H1 (cell line): Measurements from ENCODE around the gene LAMC3. TPM values are rescaled to one million over a fixed set of nuclear protein-coding genes. Genes with fewer than 3 reads are reported as not detected.

Experiments used
- CTCF ChIA-PET: fragments of 300-600 bp; sonication (Branson Sonifier 250); formaldehyde crosslinking; loops from one replicate; lab custom pipeline; 2021; ENCODE audit not compliant: partially characterized antibody; lab: Charles Lee
- POLR2A ChIA-PET: fragments of 300-600 bp; sonication (Branson Sonifier 250); formaldehyde crosslinking; loops from one replicate; lab custom pipeline; 2021; ENCODE audit warnings: inconsistent platforms; ENCODE audit not compliant: partially characterized antibody; lab: Charles Lee
- DNase-seq, 2 experiments: peaks; one replicate each; pipeline versions ENCODE4 v3.0.0 to v3.0.0-alpha.2; 2010 to 2022; ENCODE audit warnings: low spot score in 2 of 2, low read depth in 1 of 2, mixed read lengths in 1 of 2
- FAIRE-seq: peaks from 2 replicates; lab custom pipeline; 2011; peaks lifted over from hg19 to GRCh38; lab: Jason Lieb, UNC
- H2AFZ ChIP-seq: 2 replicates; pipeline ENCODE4 v1.8.1; 2012; ENCODE audit warnings: low read length, inconsistent platforms
- H2AK5ac ChIP-seq: 2 replicates; pipeline ENCODE4 v1.6.1; 2013; ENCODE audit warnings: low read depth, low read length
- H2BK120ac ChIP-seq: replicated peaks from 2 replicates; pipeline ENCODE3; 2013; ENCODE audit warnings: low read depth, low read length, inconsistent platforms
- H2BK12ac ChIP-seq: 2 replicates; pipeline ENCODE4 v1.6.1; 2013; ENCODE audit warnings: low read depth, low read length
- H2BK15ac ChIP-seq: 2 replicates; pipeline ENCODE4 v1.6.1; 2013; ENCODE audit warnings: low read length
- H2BK20ac ChIP-seq: 2 replicates; pipeline ENCODE4 v1.6.1; 2013; ENCODE audit warnings: low read length
- H2BK5ac ChIP-seq: 2 replicates; pipeline ENCODE4 v1.6.1; 2013; ENCODE audit warnings: low read depth, low read length
- H3K14ac ChIP-seq: 2 replicates; pipeline ENCODE4 v1.6.1; 2013; ENCODE audit warnings: inconsistent platforms; ENCODE audit not compliant: insufficient read length
- H3K18ac ChIP-seq: 2 replicates; pipeline ENCODE4 v1.6.1; 2013; ENCODE audit warnings: low read length; ENCODE audit errors: extremely low read depth
- H3K23ac ChIP-seq: 2 replicates; pipeline ENCODE4 v1.6.1; 2013; ENCODE audit warnings: inconsistent platforms; ENCODE audit not compliant: insufficient read length
- H3K23me2 ChIP-seq: 2 replicates; pipeline ENCODE4 v1.6.1; 2013; ENCODE audit warnings: low read depth, low read length
- H3K27ac ChIP-seq: 2 replicates; pipeline ENCODE4 v1.6.1; 2011; ENCODE audit warnings: low read depth, low read length, inconsistent platforms
- H3K27me3 ChIP-seq, 4 experiments: replicated peaks in 1 of 4; 1 replicate in 1 of 4; 2 replicates in 3 of 4; pipeline versions ENCODE4 v1.6.1 to v1.8.1; 2011 to 2013; ENCODE audit warnings: low read length in 3 of 4, mild to moderate bottlenecking in 3 of 4, inconsistent platforms in 2 of 4, mixed read lengths in 2 of 4, moderate library complexity in 1 of 4; ENCODE audit not compliant: control insufficient read depth in 3 of 4, insufficient read depth in 3 of 4; ENCODE audit errors: extremely low read depth in 1 of 4
- H3K36me3 ChIP-seq, 4 experiments: 2 replicates each; pipeline versions ENCODE4 v1.6.1 to v1.8.1; 2011 to 2013; ENCODE audit warnings: mild to moderate bottlenecking in 4 of 4, low read length in 3 of 4, moderate library complexity in 2 of 4, control low read depth in 1 of 4, inconsistent platforms in 1 of 4; ENCODE audit not compliant: insufficient read depth in 4 of 4, control insufficient read depth in 2 of 4
- H3K4ac ChIP-seq: replicated peaks from 2 replicates; pipeline ENCODE3; 2013; ENCODE audit warnings: low read length, low read depth, mixed read lengths, inconsistent platforms; ENCODE audit not compliant: insufficient read length
- H3K4me1 ChIP-seq, 4 experiments: replicated peaks in 1 of 4; 1 replicate in 1 of 4; 2 replicates in 3 of 4; pipeline versions ENCODE4 v1.6.1 to v1.8.1; 2011 to 2013; ENCODE audit warnings: low read length in 3 of 4, inconsistent platforms in 2 of 4, mixed read lengths in 1 of 4; ENCODE audit not compliant: insufficient read depth in 4 of 4, control insufficient read depth in 3 of 4
- H3K4me2 ChIP-seq, 2 experiments: 2 replicates each; pipeline versions ENCODE4 v1.6.1 to v1.8.1; 2011 to 2013; ENCODE audit warnings: low read depth in 2 of 2, low read length in 2 of 2, control low read depth in 1 of 2, inconsistent platforms in 1 of 2, mild to moderate bottlenecking in 1 of 2; ENCODE audit not compliant: insufficient read depth in 1 of 2
- H3K4me3 ChIP-seq, 4 experiments: fragments of 200-600, 300-600 bp in 1 of 4; sonication (generic), shearing (Covaris generic), sonication (Bioruptor Twin) in 1 of 4; 2 replicates each; pipeline versions ENCODE4 v1.5.1 to v1.8.1; 2011 to 2016; ENCODE audit warnings: low read length in 4 of 4, low read depth in 3 of 4, control low read depth in 2 of 4, inconsistent platforms in 2 of 4, mild to moderate bottlenecking in 2 of 4, mixed read lengths in 1 of 4, moderate library complexity in 1 of 4; ENCODE audit not compliant: insufficient read depth in 2 of 4; ENCODE audit errors: extremely low read depth in 1 of 4
- H3K56ac ChIP-seq: replicated peaks from 2 replicates; pipeline ENCODE3; 2013; ENCODE audit warnings: low read depth, mild to moderate bottlenecking, mixed read lengths, low read length, inconsistent platforms; ENCODE audit not compliant: insufficient read length
- H3K79me1 ChIP-seq: 2 replicates; pipeline ENCODE4 v1.6.1; 2013; ENCODE audit warnings: low read depth, low read length, control low read depth
- H3K79me2 ChIP-seq, 2 experiments: 2 replicates each; pipeline versions ENCODE4 v1.6.1 to v1.8.1; 2012 to 2013; ENCODE audit warnings: low read length in 2 of 2, mild to moderate bottlenecking in 2 of 2, inconsistent platforms in 1 of 2; ENCODE audit not compliant: insufficient read depth in 2 of 2, control insufficient read depth in 1 of 2
- H3K9ac ChIP-seq, 4 experiments: replicated peaks in 1 of 4; 1 replicate in 1 of 4; 2 replicates in 3 of 4; pipeline versions ENCODE4 v1.6.1 to v1.8.1; 2011 to 2013; ENCODE audit warnings: low read depth in 3 of 4, low read length in 3 of 4, control low read depth in 2 of 4, mild to moderate bottlenecking in 2 of 4, moderate library complexity in 2 of 4, inconsistent platforms in 1 of 4; ENCODE audit errors: extremely low read depth in 1 of 4
- H3K9me3 ChIP-seq, 2 experiments: 2 replicates each; pipeline versions ENCODE4 v1.6.1 to v1.8.1; 2012 to 2013; ENCODE audit warnings: mild to moderate bottlenecking in 2 of 2, moderate library complexity in 2 of 2, control low read depth in 1 of 2, inconsistent platforms in 1 of 2, low read depth in 1 of 2, low read length in 1 of 2, mixed read lengths in 1 of 2; ENCODE audit not compliant: insufficient read depth in 2 of 2
- H4K20me1 ChIP-seq, 2 experiments: replicated peaks in 1 of 2; 2 replicates each; pipeline versions ENCODE3 to v1.8.1; 2011 to 2013; ENCODE audit warnings: inconsistent platforms in 2 of 2, low read length in 2 of 2, mild to moderate bottlenecking in 1 of 2; ENCODE audit not compliant: insufficient read depth in 2 of 2, control insufficient read depth in 1 of 2
- H4K5ac ChIP-seq: 2 replicates; pipeline ENCODE4 v1.6.1; 2013; ENCODE audit warnings: low read length, low read depth, mixed read lengths, inconsistent platforms; ENCODE audit not compliant: insufficient read length
- H4K8ac ChIP-seq: 2 replicates; pipeline ENCODE4 v1.8.0; 2013; ENCODE audit warnings: mild to moderate bottlenecking, moderate library complexity, low read length, inconsistent platforms; ENCODE audit not compliant: insufficient read depth; ENCODE audit errors: extremely low read depth
- H4K91ac ChIP-seq: replicated peaks from 2 replicates; pipeline ENCODE3; 2013; ENCODE audit warnings: low read length, mixed read lengths, inconsistent platforms; ENCODE audit not compliant: insufficient read length
- CHD2 ChIP-seq: IDR thresholded peaks from 2 replicates; pipeline ENCODE4 v1.6.1; 2012; ENCODE audit warnings: low read length, improper control_type of control experiment
- JUND ChIP-seq: IDR thresholded peaks from 2 replicates; pipeline ENCODE4 v1.6.1; 2011; ENCODE audit warnings: mild to moderate bottlenecking, improper control_type of control experiment, low read length
- KDM5A ChIP-seq: fragments of 200-600 bp; IDR thresholded peaks from 2 replicates; pipeline ENCODE4 v1.7.1; 2012; ENCODE audit warnings: mild to moderate bottlenecking, low read length, inconsistent platforms, mixed read lengths
- POU5F1 ChIP-seq: IDR thresholded peaks from 2 replicates; pipeline ENCODE4 v1.6.1; 2011; ENCODE audit warnings: low read depth, mild to moderate bottlenecking, low read length, moderate library complexity
- RBBP5 ChIP-seq: IDR thresholded peaks from 2 replicates; pipeline ENCODE4 v1.7.1; 2012; ENCODE audit warnings: low read depth, mild to moderate bottlenecking, inconsistent platforms, low read length, moderate library complexity, borderline replicate concordance
- RFX5 ChIP-seq: IDR thresholded peaks from 2 replicates; pipeline ENCODE4 v1.6.1; 2011; ENCODE audit warnings: low read depth, low read length, improper control_type of control experiment, borderline replicate concordance
- RNF2 ChIP-seq: fragments of 200-900, 300-1000 bp; sonication (generic); IDR thresholded peaks from 2 replicates; pipeline ENCODE4 v1.7.1; 2016; ENCODE audit warnings: borderline replicate concordance, low read depth, mild to moderate bottlenecking, antibody characterized with exemption, low read length; ENCODE audit not compliant: poor library complexity, severe bottlenecking; ENCODE audit errors: missing control alignments
- SP1 ChIP-seq: IDR thresholded peaks from 2 replicates; pipeline ENCODE4 v1.6.1; 2011; ENCODE audit warnings: low read depth, low read length
- SUZ12 ChIP-seq: fragments of 200-600 bp; sonication (generic); IDR thresholded peaks from 2 replicates; pipeline ENCODE4 v1.6.1; 2012; ENCODE audit warnings: mild to moderate bottlenecking, inconsistent platforms, low read length, moderate library complexity, mixed read lengths
- TCF12 ChIP-seq: IDR thresholded peaks from 2 replicates; pipeline ENCODE4 v1.6.1; 2011; ENCODE audit warnings: low read depth, mild to moderate bottlenecking, low read length
- WGBS, 2 experiments: shearing (Covaris generic) in 1 of 2; methylation state at CpG; one replicate each; pipeline versions ENCODE4 v1.1.6 to v1.1.7; 2013 to 2015; ENCODE audit warnings: low lambda C conversion rate in 2 of 2, mixed read lengths in 2 of 2, inconsistent platforms in 1 of 2, low coverage in 1 of 2, missing lambda C conversion rate in 1 of 2; ENCODE audit not compliant: insufficient replicate concordance in 2 of 2, insufficient coverage in 1 of 2, insufficient read length in 1 of 2; ENCODE audit errors: extremely low coverage in 1 of 2, missing lambda C conversion rate in 1 of 2; 5-methylcytosine and 5-hydroxymethylcytosine counted together
- polyA plus RNA-seq, 7 experiments: library from polyadenylated mRNA; depleted of rRNA in 3 of 7; stranded (reverse) in 5 of 7; unstranded in 2 of 7; fragments of >200 nt in 5 of 7; fragments of 200-250 nt in 2 of 7; gene quantifications; 1 replicate in 5 of 7; 2 replicates in 1 of 7; 4 replicates in 1 of 7; pipeline versions ENCODE4 v1.2.1 to v1.2.3, GENCODE V29; 2011 to 2013; ENCODE audit warnings: missing spikeins in 2 of 7, mixed read lengths in 2 of 7
- total RNA-seq: library from RNA; stranded (reverse); fragmentation: NEBNext Ultra II Directional; extraction: Animal tissue kit (Norgen Biotek cat#: 25700); gene quantifications from 2 replicates; pipeline ENCODE4 v1.2.1, GENCODE V29; 2021
- TF ChIP-seq, protein P1 (sequence below): IDR thresholded peaks from 2 replicates; pipeline ENCODE4 v1.6.1; 2012; ENCODE audit warnings: inconsistent platforms

LAMC3 gene
- total and polyA plus RNA-seq, 2 of the 8 experiments (the other 6 are each of a cell fraction or from before 2014, with no cell fraction given): 9.3 to 12.3 TPM

DNA sequence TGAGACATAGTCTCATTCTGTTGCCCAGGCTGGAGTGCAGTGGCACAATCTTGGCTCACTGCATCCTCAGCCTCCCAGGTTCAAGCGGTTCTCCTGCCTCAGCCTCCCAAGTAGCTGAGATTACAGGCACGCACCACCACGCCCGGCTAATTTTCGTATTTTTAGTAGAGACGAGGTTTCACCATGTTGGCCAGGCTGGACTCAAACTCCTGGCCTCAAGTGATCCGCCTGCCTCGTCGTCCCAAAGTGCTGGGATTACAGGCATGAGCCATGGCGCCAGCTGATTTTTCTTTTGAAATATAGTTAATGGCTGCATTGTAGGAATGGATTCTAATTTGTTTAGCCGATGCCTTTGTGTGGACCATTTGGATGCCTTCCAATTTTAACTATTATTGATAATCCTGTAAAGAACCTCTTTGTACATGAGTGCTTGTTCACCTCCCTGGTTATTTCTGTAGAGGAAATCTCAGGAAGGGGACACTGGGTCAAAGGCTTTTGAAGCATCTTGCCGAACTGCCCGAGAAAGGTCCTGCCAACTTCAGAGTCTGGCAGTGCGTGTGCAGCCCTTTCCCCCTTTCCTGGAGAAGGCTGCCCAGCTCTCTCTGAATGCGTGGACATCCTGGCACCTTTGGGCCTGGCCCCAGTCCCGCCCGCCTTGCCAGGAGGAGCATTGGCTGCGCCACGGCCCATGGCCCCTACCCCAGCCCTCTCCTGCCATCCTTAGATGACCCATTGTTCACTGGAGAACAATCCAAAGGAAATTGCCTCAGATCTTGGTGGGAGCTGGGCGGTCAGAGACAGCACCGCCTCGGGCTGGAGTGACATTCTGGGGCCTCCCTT, 107.5 kb downstream of the LAMC3 start:
- H3K4me2 ChIP-seq: no peak overlapping the region
- no peak overlapping the region for H3K4me3 ChIP-seq
- H2BK15ac ChIP-seq: no peak overlapping the region
- no peaks in the 10 kb centered on the region; the same call in 1 of the 2 replicates for H3K79me1 ChIP-seq
- H3K18ac ChIP-seq: no peak overlapping the region
- H3K9ac ChIP-seq: no peak overlapping the region
- H3K56ac ChIP-seq: no peak overlapping the region
- peaks cover 16 to 57% (median 44%) of the 10 kb centered on the region in 4 experiments; a peak in 7 of 8 replicates for H3K36me3 ChIP-seq
- H3K23me2 ChIP-seq: no peaks in the 10 kb centered on the region
- TF ChIP-seq POU5F1 (no peak), RBBP5 (no peak), SP1 (no peak), SUZ12 (no peak), JUND (no peak), RNF2 (no peak), CHD2 (no peak), KDM5A (no peak), RFX5 (no peak), TCF12 (no peak)
- TF ChIP-seq, protein P1, sequence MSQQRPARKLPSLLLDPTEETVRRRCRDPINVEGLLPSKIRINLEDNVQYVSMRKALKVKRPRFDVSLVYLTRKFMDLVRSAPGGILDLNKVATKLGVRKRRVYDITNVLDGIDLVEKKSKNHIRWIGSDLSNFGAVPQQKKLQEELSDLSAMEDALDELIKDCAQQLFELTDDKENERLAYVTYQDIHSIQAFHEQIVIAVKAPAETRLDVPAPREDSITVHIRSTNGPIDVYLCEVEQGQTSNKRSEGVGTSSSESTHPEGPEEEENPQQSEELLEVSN: no peak
- TF ChIP-seq, all 59 proteins: peak for 0
- H4K91ac ChIP-seq: no peak overlapping the region
- no peak overlapping the region for H2BK20ac ChIP-seq
- H3K9me3 ChIP-seq: no peaks in the 10 kb centered on the region
- no peaks in the 10 kb centered on the region for H3K27me3 ChIP-seq
- no peak overlapping the region for H2AK5ac ChIP-seq
- no peak overlapping the region for H2BK5ac ChIP-seq
- POLR2A ChIA-PET: interaction anchor here (0.8 to 32.4 kb wide), 5 partner anchors 2 to 113 kb away, joined by 3 to 751 read pairs (median 3); partner anchors contain the start of genes AIF1L and NUP214
- FAIRE-seq: no peak
- peaks cover 0 to 8% (median 6%) of the 10 kb centered on the region in 4 experiments; a peak in 6 of 7 replicates for H3K4me1 ChIP-seq
- H2BK12ac ChIP-seq: no peak overlapping the region
- no peak overlapping the region for H2BK120ac ChIP-seq
- H3K14ac ChIP-seq: no peak overlapping the region
- no peaks in the 10 kb centered on the region; a peak in 1 of 4 replicates for H3K79me2 ChIP-seq
- WGBS, 2 experiments: 92% methylated on average over 21 of the region's 22 CpGs; no CpG with 5 or more reads in 1 of the 2 experiments
- no peak for DNase-seq
- H3K23ac ChIP-seq: no peak overlapping the region
- no peaks in the 10 kb centered on the region for H4K20me1 ChIP-seq
- CTCF ChIA-PET: interaction anchor here (1.0 kb wide), 1 partner anchor 8 kb away, joined by 3 read pairs; no protein-coding TSS in a partner anchor
- H3K27ac ChIP-seq: no peak overlapping the region
- H4K8ac ChIP-seq: no peak overlapping the region
- H3K4ac ChIP-seq: no peak overlapping the region
- H2AFZ ChIP-seq: no peak overlapping the region
- no peak overlapping the region for H4K5ac ChIP-seq
